Myocyte (in vitro differentiated cells): ENCODE measurements around the gene MAPK12. TPM values are rescaled to one million over a fixed set of nuclear protein-coding genes. Genes with fewer than 3 reads are reported as not detected.
A peak's percentile ranks its signal among the peaks of the same experiment; 100 is the strongest.

Source experiments
- DNase-seq: peaks from one replicate; pipeline ENCODE4 v3.0.0-alpha.2; 2012; ENCODE audit warnings: low read depth
- total RNA-seq: library from RNA; depleted of rRNA; stranded (reverse); fragments of >200 nt; gene quantifications from 2 replicates; pipeline ENCODE4 v1.2.3, GENCODE V29; 2014

Gene MAPK12
- total RNA-seq, 1 donor from 2014 or later: 27.9 TPM

DNA sequence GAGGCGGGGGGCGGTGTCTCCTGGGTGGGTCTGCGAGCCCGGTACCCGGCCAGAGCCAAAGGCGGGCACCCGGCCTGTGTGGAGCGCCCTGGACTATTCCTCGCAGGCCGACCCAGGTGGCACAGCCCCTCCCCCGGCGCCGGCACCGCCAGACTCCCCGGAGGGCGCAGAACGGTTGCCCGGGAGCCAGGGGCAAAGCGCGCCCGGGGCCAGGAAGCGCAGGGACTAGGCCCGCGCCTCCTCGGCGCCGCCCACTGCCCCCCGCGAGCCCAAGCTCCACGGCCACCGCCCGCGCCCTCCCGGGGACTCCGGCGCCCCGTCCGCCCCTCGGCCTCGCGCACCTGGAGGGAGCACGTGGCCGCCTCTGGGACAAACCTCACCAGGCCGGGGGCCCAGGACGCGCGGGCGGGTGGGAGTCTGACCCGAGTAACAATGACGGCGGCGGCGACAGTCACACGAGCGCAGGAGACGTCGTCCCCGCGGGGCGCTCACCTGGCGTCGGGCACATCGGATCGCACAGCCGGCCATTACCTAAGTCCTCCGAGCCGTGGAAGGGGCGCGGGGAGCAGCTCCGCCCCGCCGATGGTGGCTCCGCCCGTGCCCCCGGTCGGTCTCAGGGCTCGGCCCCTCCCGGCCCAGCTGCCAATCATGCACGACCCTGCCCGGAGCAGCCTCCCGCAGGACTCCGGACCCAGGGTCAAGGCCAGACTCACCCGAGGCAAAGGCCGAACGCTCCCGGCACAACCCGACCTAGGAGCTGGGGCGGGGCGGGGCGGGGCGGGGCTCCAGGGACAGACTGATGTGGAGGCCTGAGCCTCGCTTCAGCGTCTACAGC, 38.5 kb upstream of the MAPK12 start:
- DNase-seq: no peak

DNA sequence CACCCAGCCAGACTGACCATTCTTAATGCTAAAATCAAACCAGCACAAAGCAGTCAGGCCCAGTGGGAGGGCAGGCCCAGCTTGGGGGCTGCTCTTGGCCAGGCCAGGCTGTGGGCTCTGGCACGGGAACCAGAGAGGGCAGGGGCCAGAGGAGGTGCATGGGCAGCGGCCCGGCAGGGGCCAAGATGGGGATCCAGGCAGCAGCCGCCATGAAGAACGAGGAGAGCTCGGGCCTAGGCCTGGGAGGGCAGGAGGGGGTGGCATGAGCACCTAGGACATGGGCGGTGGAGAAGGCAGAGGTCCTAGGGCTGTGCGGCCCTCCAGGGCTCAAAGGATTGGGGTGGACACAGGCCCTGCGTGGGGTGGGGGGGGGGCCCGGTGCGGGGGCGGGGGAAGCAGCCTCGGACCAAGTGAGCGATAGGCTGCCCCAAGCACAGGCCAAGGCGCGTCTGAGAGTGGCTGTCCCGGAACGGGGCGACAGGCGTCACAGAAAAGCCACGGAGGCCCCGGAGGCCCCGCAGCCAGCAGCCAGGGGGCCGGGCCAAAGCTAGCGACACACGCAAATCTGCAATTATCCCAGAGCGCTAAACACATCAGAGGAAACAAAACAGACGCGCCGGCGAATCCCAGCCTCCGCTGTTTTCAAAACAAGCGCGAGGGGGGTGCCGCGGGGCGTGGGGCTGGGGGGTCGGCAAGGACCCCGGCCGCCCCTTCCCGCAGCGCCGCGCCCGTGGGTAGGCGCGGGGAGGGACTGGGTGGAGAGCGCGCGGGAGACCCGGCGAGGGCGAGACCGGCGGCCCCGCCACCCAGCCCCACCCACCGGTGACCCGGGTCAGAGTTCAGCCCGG, 37.7 kb upstream of the MAPK12 start:
- DNase-seq: no peak

DNA sequence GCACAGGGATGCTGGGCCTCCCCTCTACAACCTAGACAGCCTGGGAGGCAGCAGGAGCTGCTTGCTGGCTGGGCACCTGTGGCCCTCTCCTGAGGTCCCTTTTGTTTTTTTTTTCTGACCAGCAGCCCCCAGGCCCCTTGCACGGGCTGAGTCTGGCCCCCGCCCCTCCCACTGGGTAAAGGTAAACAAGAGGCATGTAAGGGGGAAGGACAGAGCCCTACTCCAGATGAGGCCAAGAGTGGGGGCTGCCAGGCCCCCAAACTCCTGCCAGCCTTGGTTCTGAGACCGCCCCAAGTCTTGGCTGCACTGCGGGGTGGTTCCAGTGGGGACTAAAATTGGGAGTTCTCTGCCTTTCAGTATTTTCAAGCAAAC, 36.8 kb upstream of the MAPK12 start:
- no peak for DNase-seq

DNA sequence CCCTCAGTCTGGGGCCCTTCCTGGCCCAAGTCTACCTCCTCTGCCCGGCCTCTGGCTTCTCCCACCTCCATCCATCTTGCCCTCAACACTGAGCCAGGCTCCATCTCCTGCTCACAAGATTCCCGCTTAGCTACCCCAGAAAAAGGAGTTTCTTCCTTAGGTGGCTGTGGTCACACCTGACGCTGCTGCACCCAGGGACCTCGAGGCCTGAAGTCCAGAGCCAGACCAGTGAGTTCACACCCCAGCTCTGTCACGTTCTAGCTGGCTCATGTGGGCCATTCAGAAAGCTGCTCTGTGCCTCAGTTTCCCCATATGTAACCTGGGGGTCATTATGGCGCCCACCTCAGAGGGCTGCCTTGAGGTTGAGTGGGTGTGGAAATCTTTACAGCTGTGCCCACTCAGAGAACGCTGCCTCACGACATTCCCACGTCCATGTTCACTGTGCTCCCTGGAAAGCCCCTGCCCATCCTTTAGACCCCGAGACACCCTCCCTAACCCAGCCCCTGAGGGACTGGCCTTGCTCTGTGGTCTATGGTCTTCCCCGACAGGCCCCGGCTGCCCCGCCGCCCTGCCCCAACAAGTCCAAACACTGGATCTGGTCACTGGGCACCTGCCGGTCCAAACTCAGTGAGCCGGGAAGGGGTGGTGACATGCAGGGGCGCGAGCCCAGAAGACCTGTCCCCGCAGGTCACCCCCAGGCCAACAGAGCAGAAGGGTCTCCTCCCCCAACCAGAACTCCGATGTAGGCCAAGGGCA, 36.2 kb upstream of the MAPK12 start:
- DNase-seq: no peak

DNA sequence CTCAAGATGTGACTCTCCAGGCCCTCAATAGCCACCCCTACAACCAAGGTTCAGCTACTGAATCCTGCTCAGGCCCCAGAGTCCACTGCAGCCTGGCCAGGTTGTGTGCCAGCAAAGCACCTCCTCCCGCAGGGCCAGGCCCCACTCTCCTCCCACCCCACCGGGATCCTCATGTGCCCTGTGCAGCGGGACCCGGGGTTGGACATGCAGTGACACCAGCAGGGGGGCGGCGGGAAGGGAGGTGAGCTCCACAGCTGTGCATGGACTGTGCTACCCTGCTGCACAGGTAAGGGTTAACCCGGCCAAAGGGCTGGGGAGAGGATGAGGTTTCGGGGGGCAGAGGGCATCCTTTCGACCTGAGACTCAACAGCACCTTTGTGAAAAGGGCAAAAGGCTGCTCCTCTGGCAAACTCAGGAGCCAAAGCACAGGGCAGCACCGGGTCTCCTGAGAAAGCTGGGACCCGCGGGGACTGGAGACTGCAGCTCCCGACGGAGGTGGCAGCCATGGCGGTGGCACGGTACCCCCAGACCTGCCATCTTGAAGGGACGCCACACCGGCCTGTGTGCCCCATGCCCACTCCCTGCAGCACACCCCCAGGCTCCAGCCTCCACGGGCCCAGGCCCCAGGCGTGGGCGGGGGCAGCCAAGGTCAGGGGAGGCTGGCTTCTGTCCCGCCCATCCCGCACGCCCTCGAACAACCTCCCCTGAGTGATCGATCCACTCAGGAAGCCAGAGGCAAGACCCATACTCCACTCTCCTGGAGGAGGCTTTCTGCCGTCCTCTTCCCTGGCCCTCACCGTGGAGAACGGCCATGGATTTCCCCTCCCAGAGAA, 35.4 kb upstream of the MAPK12 start:
- no peak for DNase-seq

DNA sequence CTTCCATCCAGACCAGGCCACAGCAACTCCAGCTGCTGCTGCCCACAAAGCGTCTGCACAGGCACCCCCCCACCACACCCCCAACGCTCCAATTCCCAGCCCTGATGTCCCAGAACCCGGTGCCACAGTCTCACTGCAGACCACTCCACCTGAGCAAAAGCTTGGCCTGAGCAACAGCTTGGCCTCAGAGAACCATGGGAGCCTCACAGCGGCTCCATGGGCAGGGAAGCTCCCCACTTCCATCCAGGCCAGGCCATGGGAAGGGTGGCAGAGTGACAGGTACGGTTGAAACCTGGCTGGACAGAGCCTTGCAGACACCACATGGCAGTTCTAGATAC, 32.8 kb upstream of the MAPK12 start:
- DNase-seq: peak; percentile 75

DNA sequence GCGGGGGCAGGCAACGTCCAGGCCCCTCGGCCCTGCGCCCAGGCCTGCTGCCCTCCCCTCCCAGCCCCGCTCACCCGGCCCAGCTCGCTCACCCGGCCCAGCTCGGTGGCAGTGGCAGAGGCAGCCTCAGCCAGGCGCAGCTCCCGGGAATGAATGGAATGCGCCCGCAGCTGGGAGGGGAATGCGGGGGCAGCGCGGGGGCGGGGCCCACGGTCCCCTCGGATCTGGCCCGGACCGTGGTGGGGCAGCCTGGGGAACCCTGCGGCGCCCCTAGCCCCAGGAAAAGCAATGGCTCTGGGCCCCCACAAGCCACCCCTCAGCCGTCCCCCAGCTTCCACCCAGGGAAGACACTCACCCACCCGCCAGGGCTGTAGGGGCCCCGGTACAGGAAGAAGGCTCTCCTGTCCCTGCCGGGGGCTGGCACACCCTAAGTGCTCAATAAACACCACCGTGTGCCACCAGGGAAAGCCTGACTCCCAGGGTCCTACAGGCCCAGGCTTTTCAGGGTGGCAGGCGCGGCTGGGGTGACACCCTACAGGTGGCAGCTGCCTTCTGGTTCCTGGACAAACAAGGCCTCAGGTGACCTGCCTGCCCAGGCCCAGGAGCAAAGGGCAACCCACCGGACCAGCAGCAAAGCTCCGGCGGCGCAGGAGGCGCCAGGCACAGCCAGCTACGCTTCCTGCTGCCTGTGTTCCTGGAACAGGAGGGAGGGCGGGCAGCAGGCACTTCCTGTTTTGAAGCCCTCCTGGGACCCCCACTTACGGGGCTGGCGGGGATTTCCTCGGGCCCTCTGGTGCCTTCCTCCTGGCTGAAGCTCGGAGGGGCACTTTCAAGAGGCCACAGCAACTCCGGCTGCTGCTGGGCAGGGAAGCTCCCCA, 32.2 kb upstream of the MAPK12 start:
- peak; percentile 88 for DNase-seq

DNA sequence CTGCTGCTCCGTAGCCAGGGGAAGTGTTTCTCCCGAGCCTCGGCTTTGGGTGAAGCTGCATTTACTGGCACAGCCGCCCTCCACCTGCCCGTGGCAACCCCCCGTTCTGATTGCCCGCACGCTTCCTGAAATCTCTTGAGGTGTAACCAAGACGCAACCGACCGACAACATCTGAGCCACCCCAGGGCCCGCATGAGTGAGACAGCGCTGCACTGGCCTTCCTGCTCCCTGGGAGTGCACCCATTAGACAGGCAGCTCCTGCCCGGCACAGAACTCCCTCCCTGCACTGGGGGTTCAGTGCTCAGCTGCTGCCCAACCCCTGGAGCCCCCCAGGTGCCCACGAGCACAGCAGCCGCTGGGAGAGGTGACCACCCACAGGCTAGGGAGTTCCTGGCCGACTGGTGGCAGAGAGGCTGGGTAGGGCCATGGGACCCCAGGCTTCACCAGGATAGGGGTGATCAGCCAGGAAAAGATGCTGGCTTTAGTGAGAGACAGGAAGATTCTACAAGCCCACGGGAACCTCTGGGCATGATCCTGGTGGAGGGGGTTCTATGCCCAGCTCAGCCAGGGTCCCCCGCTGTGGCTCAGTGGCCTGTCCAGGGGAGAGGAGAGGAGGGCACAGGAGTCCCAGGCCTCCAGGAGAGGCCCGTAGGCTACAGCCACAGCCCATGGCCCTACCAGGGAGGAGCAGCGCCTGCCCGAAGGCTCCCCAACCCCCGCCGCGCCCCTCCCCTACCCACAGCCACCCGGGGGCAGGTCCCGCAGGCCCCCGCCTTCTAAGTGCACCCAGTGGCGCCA, 31.4 kb upstream of the MAPK12 start:
- DNase-seq: no peak

DNA sequence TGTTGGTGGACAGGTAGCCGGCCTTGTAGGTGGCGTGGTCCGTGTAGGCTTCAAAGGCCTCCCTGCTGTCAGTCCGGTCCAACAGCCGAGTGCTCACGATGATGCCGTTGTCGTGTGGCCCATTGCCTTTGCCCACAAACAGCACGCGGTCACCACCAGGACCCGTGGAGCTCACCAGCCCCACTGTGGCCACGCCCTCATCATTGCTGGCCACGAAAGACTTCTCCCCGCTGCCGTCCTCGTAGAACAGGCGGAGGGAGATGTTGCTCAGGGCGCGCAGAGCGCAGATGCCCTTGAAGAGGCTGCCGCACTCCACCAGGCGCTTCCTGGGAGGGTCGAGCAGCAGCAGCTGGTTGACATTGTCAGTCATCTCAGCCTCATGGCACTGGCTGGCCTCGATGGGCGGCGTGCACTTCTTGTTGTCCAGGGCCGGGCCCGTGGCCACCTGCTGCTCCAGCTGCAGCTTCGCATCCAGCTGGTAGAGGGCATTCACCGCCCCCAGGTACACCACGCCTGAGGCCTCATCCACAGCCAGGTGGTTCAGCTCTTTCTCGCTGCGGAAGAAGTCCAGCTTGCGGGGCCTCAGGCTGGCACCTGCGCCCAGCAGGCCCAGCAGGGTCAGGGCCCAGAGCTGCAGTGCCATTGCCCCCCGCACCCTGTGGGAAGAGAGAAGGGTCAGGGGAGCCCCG, 28.6 kb upstream of the MAPK12 start:
- DNase-seq: no peak

DNA sequence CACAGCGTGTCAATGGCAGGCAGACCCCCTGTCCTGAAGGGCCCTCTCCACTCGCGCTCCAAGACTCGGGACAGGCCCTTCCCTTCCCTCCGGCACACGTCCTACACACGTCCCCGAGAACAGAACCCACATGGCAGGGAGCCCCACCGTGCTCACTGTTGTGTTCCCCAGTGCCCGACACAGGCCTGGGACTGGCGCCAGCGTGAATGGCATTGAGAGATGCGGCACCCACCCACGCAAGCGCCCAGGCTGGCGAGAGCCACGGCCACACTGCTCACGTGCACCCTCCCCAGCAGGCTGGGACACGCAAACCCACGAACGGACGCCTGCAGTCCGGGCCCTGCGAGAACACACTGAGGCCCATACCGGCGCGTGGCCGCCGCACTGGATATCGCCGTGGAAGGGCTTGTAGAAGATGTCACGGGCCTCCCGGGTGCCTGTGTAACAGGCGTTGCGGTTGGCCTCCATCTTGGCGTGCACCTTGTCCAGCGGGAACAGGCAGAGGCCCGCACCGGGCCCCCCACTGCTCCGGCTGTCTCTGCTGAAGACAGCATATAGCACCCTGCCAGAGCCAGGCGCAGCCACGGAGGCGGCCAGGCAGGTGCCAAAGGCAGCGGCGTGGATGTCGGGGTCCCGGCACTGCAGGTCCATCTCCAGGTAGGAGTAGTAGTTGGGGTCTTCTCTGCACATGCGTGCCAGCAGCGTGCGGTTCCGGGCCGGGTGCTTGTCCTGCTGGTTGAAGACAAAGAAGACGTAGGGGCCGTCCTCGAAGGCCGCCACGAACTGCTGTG, 27.9 kb upstream of the MAPK12 start:
- DNase-seq: no peak

DNA sequence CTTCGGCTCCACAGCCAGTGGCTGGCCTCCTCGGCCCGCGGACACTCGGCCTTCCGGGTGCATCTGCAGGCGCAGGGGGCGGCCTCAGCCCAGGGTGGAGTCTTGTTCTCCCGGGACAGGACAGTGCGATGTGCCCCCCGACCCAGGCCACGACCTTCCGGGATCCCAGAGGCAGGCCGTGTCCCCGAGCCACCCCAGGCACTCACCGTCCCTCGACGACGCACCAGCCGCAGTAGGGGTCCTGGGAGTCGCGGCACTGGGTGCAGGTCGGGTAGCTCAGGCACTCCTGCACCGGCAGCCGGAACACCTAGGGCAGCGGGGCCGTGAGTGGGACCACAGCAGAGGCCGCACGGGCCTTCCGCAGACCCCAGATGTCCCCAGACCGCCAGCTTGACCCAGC, 26.2 kb upstream of the MAPK12 start:
- DNase-seq: no peak

DNA sequence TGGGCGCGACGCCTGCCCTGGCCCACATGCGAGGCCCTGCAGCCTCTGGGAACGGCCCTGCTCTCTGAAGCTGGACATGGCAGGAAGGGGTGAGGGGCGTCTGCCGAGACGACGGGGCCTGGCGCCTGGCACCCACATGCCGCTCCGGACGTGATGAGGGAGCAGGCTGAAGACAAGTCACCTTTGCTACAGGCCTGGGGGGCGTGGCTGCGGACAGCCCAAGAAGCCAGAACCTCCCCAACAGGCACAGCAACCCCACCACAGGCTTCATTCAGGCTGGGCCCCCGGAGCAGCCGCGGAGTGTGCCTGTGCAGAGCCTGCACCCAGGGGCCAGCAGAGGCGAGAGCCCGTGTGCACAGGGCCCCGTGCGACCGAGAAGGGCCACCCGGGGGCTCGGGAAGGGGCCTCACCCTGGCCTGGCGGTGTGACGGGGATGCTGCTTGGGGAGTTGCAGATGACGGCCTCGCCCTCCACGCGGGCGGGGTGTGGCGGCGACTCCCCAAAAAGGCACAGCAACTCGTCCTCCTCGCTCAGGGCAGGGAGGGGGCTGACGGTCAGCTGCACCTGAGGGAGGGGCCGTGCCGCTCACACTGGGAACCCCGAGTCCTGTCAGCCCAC, 25.3 kb upstream of the MAPK12 start:
- DNase-seq: no peak

DNA sequence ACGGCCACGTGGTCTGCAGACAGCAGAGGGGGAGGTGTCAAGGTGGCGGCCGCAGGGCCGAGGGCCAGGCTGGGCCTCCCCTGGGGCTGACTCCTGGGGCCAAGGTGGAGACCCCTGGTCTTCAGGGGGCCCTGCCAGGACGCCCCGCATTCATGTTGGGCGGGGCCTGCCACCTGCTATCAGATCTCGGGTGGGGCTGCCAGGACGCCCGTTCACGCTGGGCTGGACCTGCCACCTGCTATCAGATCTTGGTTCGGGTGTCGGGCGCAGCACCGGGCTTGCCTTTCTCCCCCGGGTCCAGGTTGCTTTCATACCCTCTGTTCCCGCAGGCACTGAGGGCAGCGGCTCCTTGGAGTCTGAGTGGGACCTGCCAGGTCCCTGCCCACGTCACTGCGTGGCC, 24.8 kb upstream of the MAPK12 start:
- DNase-seq: no peak

DNA sequence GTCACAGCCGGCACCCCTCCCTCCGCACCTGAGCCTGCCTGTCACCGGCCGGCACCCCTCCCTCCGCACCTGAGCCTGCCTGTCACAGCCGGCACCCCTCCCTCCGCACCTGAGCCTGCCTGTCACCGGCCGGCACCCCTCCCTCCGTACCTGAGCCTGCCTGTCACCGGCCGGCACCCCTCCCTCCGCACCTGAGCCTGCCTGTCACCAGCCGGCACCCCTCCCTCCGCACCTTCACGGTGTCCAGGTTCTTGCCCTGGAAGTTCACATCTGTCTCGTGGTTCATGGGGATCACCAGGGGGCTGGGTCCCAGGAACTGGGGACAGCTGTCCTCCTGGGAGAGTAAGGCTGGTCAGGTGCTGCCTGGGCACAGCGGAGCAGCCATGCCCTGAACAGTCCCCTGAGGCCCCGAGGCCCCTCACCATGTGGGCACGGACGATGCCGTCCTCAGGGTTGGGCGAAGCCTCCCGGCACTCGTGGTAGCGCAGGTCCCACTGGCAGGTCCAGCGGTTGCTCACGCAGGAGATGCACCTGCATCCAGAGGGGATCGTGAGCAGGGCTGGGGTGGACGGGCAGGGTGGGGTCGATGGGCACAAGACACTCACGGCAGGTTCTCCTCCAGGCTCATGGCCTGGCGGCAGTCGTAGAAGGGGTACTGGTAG, 24.2 kb upstream of the MAPK12 start:
- no peak for DNase-seq

DNA sequence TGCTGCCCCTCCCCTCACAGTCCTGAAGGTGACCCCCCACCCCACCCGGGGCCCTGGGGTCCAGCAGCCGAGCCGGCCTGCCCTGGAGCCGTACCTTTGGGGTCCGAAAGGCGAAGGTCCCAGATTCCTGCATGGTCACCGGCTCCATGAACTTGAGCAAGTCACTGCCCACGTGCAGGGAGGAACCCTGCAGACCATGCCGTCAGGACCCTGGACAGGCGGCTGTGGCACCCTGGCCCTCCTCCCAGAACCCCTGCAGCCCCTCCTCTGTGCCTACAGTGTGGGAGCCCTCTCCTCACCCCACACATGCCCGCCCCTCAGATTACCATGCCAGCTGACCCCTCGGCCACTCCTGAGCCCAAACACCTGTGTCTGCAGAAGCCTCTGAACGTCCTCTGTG, 23.0 kb upstream of the MAPK12 start:
- DNase-seq: no peak

DNA sequence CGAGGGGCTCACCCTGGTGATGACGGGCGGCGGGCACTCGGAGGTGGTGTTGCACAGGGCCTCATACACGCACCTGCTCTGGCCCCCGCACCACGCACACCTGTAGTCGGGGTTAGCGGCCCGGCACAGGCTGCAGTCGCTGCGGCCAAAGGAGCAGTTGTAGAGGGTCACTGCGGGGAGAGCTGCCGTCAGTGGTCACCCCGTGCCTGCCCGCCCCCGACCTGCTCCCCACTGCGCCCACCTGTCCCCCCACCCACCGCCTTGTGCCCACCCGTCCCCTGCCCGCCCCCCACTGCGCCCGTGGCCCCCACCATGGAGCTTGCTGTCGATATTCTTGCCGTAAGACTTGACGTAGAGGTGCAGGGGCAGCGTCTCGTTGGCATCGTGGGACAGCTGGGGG, 22.3 kb upstream of the MAPK12 start:
- no peak for DNase-seq
